ENCODE results near the gene CYP1B1.

The CYP1B1 gene

GRCh38 chr2:38074764-38075506 lies 1.0 kb downstream of the CYP1B1 start:
- no peak for DNase-seq

DNA sequence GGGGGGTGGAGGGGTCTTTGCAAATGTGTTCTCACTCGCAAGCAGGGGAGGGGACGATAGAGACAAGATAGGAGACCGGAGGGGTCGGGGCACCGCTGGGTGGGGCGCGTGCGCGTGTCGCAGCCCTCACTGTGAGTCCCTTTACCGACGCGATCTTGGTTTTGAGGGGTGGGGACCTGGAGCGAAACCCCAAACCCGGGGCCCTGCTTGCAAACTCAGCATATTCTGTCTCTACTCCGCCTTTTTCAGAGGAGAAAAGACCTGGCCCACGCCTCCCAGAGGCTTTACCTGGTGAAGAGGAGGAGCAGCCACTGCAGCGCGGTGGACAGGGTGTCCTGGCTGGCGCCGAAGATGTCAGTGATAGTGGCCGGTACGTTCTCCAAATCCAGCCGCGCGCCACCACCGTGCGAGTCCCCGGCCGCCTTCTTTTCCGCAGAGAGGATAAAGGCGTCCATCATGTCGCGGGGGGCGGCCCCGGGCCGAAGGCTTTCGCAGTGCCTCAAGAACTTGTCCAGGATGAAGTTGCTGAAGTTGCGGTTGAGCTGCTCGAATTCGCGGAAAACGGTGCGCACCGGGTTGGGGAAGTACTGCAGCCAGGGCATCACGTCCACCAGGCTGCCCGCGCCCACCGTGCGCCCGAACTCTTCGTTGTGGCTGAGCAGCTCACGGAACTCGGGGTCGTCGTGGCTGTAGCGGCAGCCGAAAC lies 1.7 kb downstream of the CYP1B1 start:
- no peak for DNase-seq

- DNase-seq, result no peak
Observed at GRCh38 chr2:38073211-38074057, 2.5 kb downstream of the CYP1B1 start.

DNA sequence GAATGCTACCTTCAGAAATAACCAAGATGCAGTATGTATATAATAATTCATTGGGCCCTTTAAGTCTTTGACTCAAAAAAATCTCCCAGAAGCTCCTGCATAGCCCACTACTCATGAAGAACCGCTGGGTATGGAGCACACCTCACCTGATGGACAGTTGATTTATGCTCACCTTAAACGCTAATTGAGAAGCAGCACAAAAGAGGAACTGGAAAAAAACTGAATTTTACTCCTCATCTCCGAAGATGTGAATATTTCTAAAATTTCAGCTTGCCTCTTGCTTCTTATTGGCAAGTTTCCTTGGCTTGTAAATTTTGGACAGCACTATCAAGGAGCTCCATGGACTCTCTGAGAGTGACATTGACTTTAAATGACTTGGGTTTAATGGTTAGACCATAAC lies 5.5 kb downstream of the CYP1B1 start:
- DNase-seq, result no peak

DNA sequence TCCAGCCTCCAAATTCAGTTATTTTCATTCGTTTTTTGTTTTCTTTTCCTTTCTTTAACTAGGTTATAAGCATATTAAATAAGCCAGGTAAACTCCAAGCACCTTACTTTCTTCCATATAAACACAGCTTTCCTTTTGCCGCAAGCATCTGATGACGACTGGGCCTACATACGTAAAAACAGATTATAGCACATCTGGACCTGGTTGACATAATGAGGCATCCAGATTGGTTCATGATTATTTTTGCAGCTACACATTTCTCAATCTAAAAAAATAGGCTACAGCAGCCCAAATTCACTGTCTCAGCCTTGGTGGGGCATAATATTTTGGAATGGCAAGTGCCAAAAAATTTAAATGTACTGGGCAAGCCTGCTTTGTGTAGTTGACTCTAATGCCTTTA lies 7.7 kb downstream of the CYP1B1 start:
- no peak for DNase-seq

DNA sequence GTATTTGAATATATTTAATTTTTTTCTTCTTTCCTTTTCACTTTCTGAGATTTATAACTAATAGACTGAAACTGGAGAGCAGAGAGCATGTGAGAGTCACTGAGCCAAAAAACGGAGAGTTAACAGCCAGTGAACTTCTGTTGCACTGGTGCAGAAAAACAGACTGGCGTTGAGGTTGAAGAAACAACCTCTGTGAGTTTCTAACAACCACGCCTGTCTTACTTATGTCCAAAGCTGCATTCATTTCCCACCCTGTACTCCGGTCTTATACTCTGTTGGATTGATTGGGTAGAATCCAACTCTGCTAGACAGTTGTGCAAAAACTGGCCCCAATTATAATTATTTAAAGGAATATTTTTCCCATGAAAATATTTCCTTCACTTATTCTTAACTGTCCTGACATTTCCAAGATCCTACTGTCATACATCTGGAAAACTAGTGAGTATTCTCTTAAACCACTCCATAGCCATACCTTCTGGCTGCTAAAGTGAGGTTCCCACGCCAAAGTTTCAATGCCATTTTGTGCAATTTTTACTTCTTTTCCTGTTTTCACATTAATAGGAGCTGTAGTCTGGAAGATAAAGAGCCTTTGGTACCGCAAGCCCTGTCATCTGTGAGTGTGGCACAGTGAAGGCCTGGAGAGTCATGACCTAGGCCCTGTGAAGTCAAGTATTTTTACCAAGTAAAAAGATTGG lies 9.4 kb downstream of the CYP1B1 start:
- DNase-seq, result no peak

DNA sequence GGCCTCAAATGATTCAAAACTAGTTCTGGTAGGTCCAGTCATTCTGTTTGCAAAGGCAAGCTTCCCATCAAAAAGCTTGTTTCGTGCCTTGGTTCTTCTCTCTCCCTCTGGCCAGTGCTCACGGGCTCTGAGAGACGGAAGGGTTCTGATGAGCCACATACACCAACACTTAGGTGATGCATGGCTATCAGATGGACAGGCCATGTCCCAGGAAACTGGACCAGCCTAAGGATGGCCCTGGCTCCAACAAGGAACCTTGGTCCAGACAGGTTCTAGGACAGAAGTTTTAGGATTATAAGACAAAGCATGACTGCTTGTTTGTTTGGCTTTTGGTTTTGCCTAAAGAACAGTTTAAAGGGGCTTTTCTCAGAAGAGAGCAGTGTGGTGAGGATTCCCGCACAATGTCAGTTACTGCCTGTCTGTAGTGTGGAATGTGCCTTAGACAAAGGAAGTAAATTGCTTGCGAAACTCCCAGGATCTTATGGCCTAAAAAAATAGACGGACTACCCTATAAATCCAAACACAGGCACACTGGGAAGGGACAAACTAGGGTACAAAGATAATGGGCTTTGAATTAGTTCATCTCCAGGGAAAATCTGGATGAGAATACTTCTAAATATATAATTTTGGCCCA lies 10.3 kb downstream of the CYP1B1 start:
- no peak for DNase-seq

GRCh38 chr2:38064801-38065501 lies 11.0 kb downstream of the CYP1B1 start:
- no peak for DNase-seq

- DNase-seq, result no peak
Observed at GRCh38 chr2:38060236-38061018, 15.5 kb downstream of the CYP1B1 start.

GRCh38 chr2:38057651-38058410 lies 18.1 kb downstream of the CYP1B1 start:
- no peak for DNase-seq

- no peak for DNase-seq
Observed at GRCh38 chr2:38056216-38056615, 19.7 kb downstream of the CYP1B1 start.

DNA sequence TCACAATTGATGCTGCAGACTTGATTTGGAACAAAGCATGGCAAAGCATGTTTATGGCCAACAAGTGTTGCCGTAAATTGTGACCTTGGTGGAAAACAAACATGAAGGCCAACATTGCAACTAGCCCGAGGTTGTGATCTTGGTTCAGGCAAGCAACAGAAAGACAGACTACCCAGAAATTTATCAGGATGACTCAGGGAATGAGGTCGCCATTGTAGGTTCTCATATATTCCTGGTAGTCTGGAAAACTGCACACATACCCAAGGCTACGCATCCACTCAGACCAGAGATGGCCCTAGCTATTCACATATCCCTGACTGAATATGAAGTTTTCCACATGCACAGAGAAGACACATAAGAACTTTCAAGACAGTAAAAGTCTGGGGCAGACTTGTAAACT lies 30.1 kb downstream of the CYP1B1 start:
- DNase-seq, result no peak

GRCh38 chr2:38039121-38039910 lies 36.6 kb downstream of the CYP1B1 start:
- no peak for DNase-seq

DNA sequence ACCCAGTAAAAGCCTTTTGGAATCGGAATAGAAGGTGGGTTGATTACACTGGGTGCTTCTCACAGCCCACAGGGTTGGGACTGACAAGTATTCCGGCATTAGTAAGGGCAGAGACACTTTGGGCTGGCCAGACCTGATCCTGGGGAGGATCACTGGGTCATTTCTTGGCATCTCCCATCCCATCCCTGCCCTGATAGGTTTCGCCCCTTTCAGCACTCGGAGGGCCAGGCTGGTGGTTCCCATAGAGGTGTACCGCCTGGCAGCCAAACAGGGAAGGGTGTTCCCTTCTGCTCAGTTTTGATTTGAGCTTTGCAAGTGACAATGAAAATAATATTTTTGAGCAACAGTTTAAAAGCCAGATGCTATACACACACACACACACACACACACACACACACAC lies 37.3 kb downstream of the CYP1B1 start:
- no peak for DNase-seq

DNA sequence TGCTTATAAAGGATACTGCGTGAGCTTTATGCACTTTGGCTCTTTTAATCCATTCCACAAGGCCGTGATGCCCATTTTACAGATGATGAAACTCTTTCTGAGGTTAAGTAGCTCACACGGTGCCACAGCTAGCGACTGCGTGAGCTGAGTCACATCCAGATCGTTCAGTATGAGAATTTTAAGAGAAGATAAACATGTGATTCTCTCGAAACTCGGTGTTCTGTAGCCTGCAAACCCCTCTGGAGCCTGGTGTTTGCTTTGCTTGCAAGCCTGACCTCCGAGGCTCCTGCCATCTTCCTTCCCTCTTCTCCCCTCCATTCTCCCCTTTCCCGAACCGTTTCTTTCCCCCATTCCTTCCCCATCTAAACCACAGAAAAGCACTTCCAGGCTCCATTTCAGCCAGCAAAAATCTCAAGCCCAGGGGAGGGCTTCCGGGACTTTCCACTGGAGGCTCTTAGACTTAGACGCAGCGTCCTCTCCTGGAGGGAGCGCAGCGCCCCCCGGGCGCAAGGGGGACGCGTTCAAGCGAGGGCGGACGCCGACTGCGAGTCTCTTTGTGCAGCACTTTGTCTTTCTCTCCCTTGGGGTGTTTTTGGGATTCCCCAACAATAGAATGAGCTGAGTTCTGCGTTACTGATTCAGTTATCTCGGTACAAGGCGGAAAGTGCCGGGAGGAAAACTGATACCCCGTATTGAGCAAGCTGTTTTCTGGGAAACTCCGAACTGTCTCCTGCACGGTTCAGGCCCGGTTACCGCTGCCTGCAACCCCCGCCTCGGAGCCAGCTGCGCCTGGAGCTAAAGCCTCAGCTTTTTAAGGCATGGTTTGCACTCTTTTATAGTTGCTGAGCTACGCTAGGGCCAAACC lies 38.0 kb downstream of the CYP1B1 start:
- DNase-seq, result no peak

DNA sequence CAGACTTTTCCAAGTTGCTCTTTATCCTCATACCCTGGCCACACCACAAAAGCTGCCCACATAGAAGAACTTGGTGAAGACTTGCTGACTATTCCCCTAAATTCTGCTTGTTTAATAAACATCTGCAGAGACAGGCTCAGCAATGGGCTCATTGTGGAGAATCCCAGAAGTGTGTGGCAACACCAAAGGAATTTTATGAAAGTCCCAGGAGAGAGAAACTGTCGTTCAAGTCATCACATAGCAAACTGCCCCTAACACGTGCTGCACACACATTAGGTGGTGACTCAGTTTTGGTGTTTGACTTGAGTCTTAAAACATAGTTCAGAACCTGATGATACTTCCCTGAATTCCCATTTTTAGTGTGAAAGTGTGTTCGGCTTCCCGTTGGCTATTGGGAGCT lies 38.6 kb downstream of the CYP1B1 start:
- DNase-seq, result no peak

GRCh38 chr2:38035968-38036367 lies 40.0 kb downstream of the CYP1B1 start:
- no peak for DNase-seq

DNA sequence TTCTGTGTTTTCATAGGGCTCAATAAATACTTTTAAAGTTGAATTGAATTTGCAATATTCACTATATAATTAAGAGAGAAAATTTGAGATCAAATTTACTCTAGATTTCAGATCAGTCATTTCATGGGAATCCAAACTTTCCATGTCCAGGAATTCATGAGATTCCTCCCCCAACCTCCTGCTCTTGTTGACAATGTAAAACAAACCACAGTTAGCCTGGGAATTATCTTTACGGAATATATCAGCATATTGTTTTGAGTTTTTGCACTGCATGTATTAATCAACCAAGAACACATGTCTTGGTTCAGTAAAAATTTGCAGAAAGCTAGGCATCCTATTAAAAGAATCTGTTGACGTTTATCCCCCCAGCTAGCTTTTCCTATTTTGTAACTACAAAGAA lies 42.3 kb downstream of the CYP1B1 start:
- DNase-seq, result no peak
